HepG2 (cell line): ENCODE measurements around the gene TPO. TPM values are rescaled to one million over a fixed set of nuclear protein-coding genes. Genes with fewer than 3 reads are reported as not detected.

Experiments used
- ATAC-seq: fragments of 200-7000 bp; cut with Tn5 transposase; 3 replicates; pipeline ENCODE4 v1.9.1; 2020; ENCODE audit warnings: mild to moderate bottlenecking, moderate library complexity
- BruUV-seq: library from RNA; stranded (reverse); fragments of 400-500 nt; replicated peaks from 2 replicates; lab custom pipeline; 2021; lab: Mats Ljungman, UMichigan
- CTCF ChIA-PET: fragments of 300-600 bp; formaldehyde crosslinking; extraction: SDS; loops from one replicate; lab custom pipeline; 2021; ENCODE audit warnings: low total read pairs, inconsistent platforms, low intra/inter-chr PET ratio; lab: Yijun Ruan, JAX
- POLR2A ChIA-PET: fragments of 350-600 bp; sonication (Branson Sonifier 250); formaldehyde crosslinking; loops from one replicate; lab custom pipeline; 2020; ENCODE audit warnings: antibody characterized with exemption, inconsistent platforms; lab: Yijun Ruan, JAX
- DNase-seq: peaks from one replicate; pipeline ENCODE4 v3.0.0-alpha.2; 2015; ENCODE audit warnings: low spot score
- FAIRE-seq: peaks from 3 replicates; lab custom pipeline; 2011; peaks lifted over from hg19 to GRCh38; lab: Jason Lieb, UNC
- H2AFZ ChIP-seq: one replicate; pipeline ENCODE4 v1.6.1; 2011; ENCODE audit warnings: low read length, inconsistent platforms
- H3K27ac ChIP-seq: fragments of 300-600 bp; 3 replicates; pipeline ENCODE4 v1.8.0; 2011; ENCODE audit warnings: mixed run types, mild to moderate bottlenecking, mixed read lengths, low read length, inconsistent platforms; ENCODE audit not compliant: insufficient read depth; ENCODE audit errors: extremely low read length
- H3K27me3 ChIP-seq, 2 experiments: fragments of 200-600 bp in 1 of 2; 2 replicates in 1 of 2; 3 replicates in 1 of 2; pipeline versions ENCODE4 v1.6.0 to v1.8.0; 2011; ENCODE audit warnings: low read length in 2 of 2, mild to moderate bottlenecking in 2 of 2, moderate library complexity in 2 of 2, inconsistent platforms in 1 of 2; ENCODE audit not compliant: insufficient read depth in 2 of 2, control insufficient read depth in 1 of 2
- H3K36me3 ChIP-seq, 2 experiments: fragments of 200-600 bp in 1 of 2; replicated peaks in 1 of 2; 2 replicates in 1 of 2; 3 replicates in 1 of 2; pipeline versions ENCODE4 v1.5.1 to v1.8.0; 2011; ENCODE audit warnings: low read length in 2 of 2, inconsistent platforms in 1 of 2; ENCODE audit not compliant: insufficient read depth in 2 of 2, control insufficient read depth in 1 of 2
- H3K4me1 ChIP-seq: 2 replicates; pipeline ENCODE4 v1.5.1; 2012; ENCODE audit warnings: low read length, inconsistent platforms; ENCODE audit not compliant: insufficient read depth
- H3K4me2 ChIP-seq: 2 replicates; pipeline ENCODE4 v1.6.0; 2011; ENCODE audit warnings: low read depth, low read length, inconsistent platforms
- H3K4me3 ChIP-seq, 3 experiments: fragments of 200-600 bp in 1 of 3; sonication (generic), shearing (Covaris generic) in 1 of 3; replicated peaks in 1 of 3; 2 replicates each; pipeline ENCODE4 v1.5.1; 2011 to 2016; ENCODE audit warnings: low read length in 3 of 3, inconsistent platforms in 2 of 3, low read depth in 2 of 3, mild to moderate bottlenecking in 2 of 3, control low read depth in 1 of 3, mixed read lengths in 1 of 3; ENCODE audit not compliant: insufficient read depth in 1 of 3
- H3K79me2 ChIP-seq: one replicate; pipeline ENCODE4 v1.6.1; 2011; ENCODE audit warnings: low read length, inconsistent platforms; ENCODE audit not compliant: insufficient read depth
- H3K9ac ChIP-seq: 2 replicates; pipeline ENCODE4 v1.6.0; 2011; ENCODE audit warnings: mild to moderate bottlenecking, low read depth, low read length, inconsistent platforms; ENCODE audit not compliant: insufficient read depth
- H3K9me3 ChIP-seq: 2 replicates; pipeline ENCODE4 v1.5.1; 2012; ENCODE audit warnings: mild to moderate bottlenecking, low read length
- H4K20me1 ChIP-seq: 2 replicates; pipeline ENCODE4 v1.6.0; 2011; ENCODE audit warnings: inconsistent platforms, mild to moderate bottlenecking, low read length, moderate library complexity; ENCODE audit not compliant: insufficient read depth
- ARID3A ChIP-seq: IDR thresholded peaks from 2 replicates; pipeline ENCODE4 v1.6.1; 2012; ENCODE audit warnings: low read depth, low read length, improper control_type of control experiment
- DMTF1 ChIP-seq: sonication (generic); formaldehyde crosslinking; IDR thresholded peaks from 2 replicates; pipeline ENCODE4 v1.4.0; 2020; ENCODE audit warnings: mild to moderate bottlenecking, missing genetic modification reagents
- ETV6 ChIP-seq: sonication (generic); formaldehyde crosslinking; conservative IDR thresholded peaks from 2 replicates; pipeline ENCODE4 v1.4.0; 2020; ENCODE audit warnings: missing genetic modification reagents
- HIC2 ChIP-seq: sonication (generic); formaldehyde crosslinking; IDR thresholded peaks from 2 replicates; pipeline ENCODE4 v1.9.0; 2022; ENCODE audit warnings: low read depth, missing genetic modification reagents
- MED8 ChIP-seq: sonication (generic); formaldehyde crosslinking; IDR thresholded peaks from 2 replicates; pipeline ENCODE4 v1.8.1; 2023; ENCODE audit warnings: mild to moderate bottlenecking, missing genetic modification reagents; ENCODE audit not compliant: insufficient replicate concordance
- NR2F1 ChIP-seq, 2 experiments: fragments of 450-650 bp in 1 of 2; formaldehyde crosslinking in 1 of 2; IDR thresholded peaks; 2 replicates each; pipeline versions ENCODE4 v1.5.0 to v1.6.1; 2016 to 2020; ENCODE audit warnings: mild to moderate bottlenecking in 1 of 2, missing compliant biosample characterization in 1 of 2, missing genetic modification reagents in 1 of 2, moderate library complexity in 1 of 2
- RBAK ChIP-seq: sonication (generic); formaldehyde crosslinking; IDR thresholded peaks from 2 replicates; pipeline ENCODE4 v1.5.1; 2020; ENCODE audit warnings: mild to moderate bottlenecking, missing genetic modification reagents
- REL ChIP-seq: sonication (generic); formaldehyde crosslinking; conservative IDR thresholded peaks from 2 replicates; pipeline ENCODE4 v1.8.0; 2022; ENCODE audit warnings: mild to moderate bottlenecking, missing genetic modification reagents, moderate library complexity
- SIX4 ChIP-seq: sonication (generic); formaldehyde crosslinking; IDR thresholded peaks from 2 replicates; pipeline ENCODE4 v1.4.0; 2020; ENCODE audit warnings: missing genetic modification reagents
- YEATS2 ChIP-seq: sonication (generic); formaldehyde crosslinking; IDR thresholded peaks from 2 replicates; pipeline ENCODE4 v1.4.0; 2020; ENCODE audit warnings: missing genetic modification reagents, borderline replicate concordance
- ZBTB20 ChIP-seq: sonication (generic); formaldehyde crosslinking; IDR thresholded peaks from 2 replicates; pipeline ENCODE4 v1.8.1; 2023; ENCODE audit warnings: missing genetic modification reagents, low read depth, mild to moderate bottlenecking, borderline replicate concordance
- ZNF343 ChIP-seq: sonication (generic); formaldehyde crosslinking; IDR thresholded peaks from 2 replicates; pipeline ENCODE4 v1.4.0; 2020; ENCODE audit warnings: mild to moderate bottlenecking, missing genetic modification reagents
- ZNF468 ChIP-seq: sonication (generic); formaldehyde crosslinking; IDR thresholded peaks from 2 replicates; pipeline ENCODE4 v1.8.0; 2022; ENCODE audit warnings: mild to moderate bottlenecking, moderate library complexity, missing genetic modification reagents
- ZNF580 ChIP-seq: IDR thresholded peaks from 2 replicates; pipeline ENCODE4 v1.6.1; 2016; ENCODE audit warnings: low read depth, borderline replicate concordance
- ZNF614 ChIP-seq: IDR thresholded peaks from 2 replicates; pipeline ENCODE4 v1.6.1; 2018; ENCODE audit warnings: missing biosample characterization, missing genetic modification reagents, inconsistent platforms, borderline replicate concordance
- ZNF703 ChIP-seq: sonication (generic); formaldehyde crosslinking; IDR thresholded peaks from 2 replicates; pipeline ENCODE4 v1.5.1; 2020; ENCODE audit warnings: missing genetic modification reagents, mild to moderate bottlenecking, moderate library complexity, borderline replicate concordance
- ZSCAN30 ChIP-seq: sonication (generic); formaldehyde crosslinking; IDR thresholded peaks from 2 replicates; pipeline ENCODE4 v1.5.0; 2020; ENCODE audit warnings: mild to moderate bottlenecking, missing genetic modification reagents
- WGBS: methylation state at CpG from one replicate; pipeline ENCODE4 v1.1.6; 2017; ENCODE audit warnings: low lambda C conversion rate; 5-methylcytosine and 5-hydroxymethylcytosine counted together
- in situ Hi-C: cut with HindIII; loops from 2 replicates; pipeline ENCODE4 v1.10.0; 2017; ENCODE audit warnings: low pct_unique_long_range_greater_than_20kb; ENCODE audit not compliant: extremely low pct_ligation_motif_present
- intact Hi-C: fragments of 100-400 bp; cut with micrococcal nuclease; formaldehyde crosslinking; loops from one replicate; pipeline ENCODE4 v1.10.0; 2022; ENCODE audit not compliant: unreplicated experiment
- polyA plus RNA-seq, 8 experiments: library from polyadenylated mRNA; depleted of rRNA in 3 of 8; stranded (reverse) in 7 of 8; unstranded in 1 of 8; fragments of >200 nt; fragmentation: Illumina TruSeq in 4 of 8; extraction: Trizol in 4 of 8; gene quantifications; 2 replicates each; pipeline versions ENCODE4 v1.2.1 to v1.2.3, GENCODE V29; 2011 to 2016; ENCODE audit warnings: low read depth in 4 of 8, missing spikeins in 1 of 8, mixed read lengths in 1 of 8; ENCODE audit not compliant: insufficient read depth in 1 of 8
- total RNA-seq, 5 experiments: library from RNA; depleted of rRNA; stranded (reverse); fragments of >200 nt; fragmentation: Illumina TruSeq; extraction: Trizol; gene quantifications; 2 replicates each; pipeline ENCODE4 v1.2.3, GENCODE V29; 2016; ENCODE audit warnings: low read depth in 1 of 5

TPO gene
- total and polyA plus RNA-seq, 2 of the 13 experiments (the other 11 are each of a cell fraction or from before 2014, with no cell fraction given), result not detected

GRCh38 chr2:1479346-1479745 is 66.1 kb downstream of the TPO start (continued):
- TF ChIP-seq ZNF580 (CRISPR knock-in tag), result no peak
- no peak for TF ChIP-seq MED8 (CRISPR knock-in tag)
- TF ChIP-seq ZNF468 (CRISPR knock-in tag), result no peak
- no peak for TF ChIP-seq ETV6
- TF ChIP-seq ARID3A, result no peak
- no peak for TF ChIP-seq YEATS2 (CRISPR knock-in tag)
- TF ChIP-seq ZNF703 (CRISPR knock-in tag), result no peak
- no peak for TF ChIP-seq ZNF343 (CRISPR knock-in tag)
- TF ChIP-seq NR2F1 (CRISPR knock-in tag; IDR thresholded peaks at IDR 0.05), result no peak
- TF ChIP-seq SIX4 (CRISPR knock-in tag), result no peak

- CTCF ChIA-PET, result no interaction called here
- no peak for ATAC-seq
- TF ChIP-seq ZNF614 (CRISPR knock-in tag) (no peak), RBAK (CRISPR knock-in tag) (no peak), ZBTB20 (CRISPR knock-in tag) (no peak), HIC2 (no peak), REL (CRISPR knock-in tag) (no peak), ZSCAN30 (CRISPR knock-in tag) (no peak), DMTF1 (CRISPR knock-in tag) (no peak)
Observed at GRCh38 chr2:1480671-1481076, 67.4 kb downstream of the TPO start.

More at GRCh38 chr2:1480671-1481076, 67.4 kb downstream of the TPO start:
- in situ Hi-C loops, result no loop called here
- Histone ChIP-seq H3K79me2 (no peaks in the 10 kb centered on the region), H3K27me3 (peaks cover 14 to 49% of the 10 kb centered on the region in 2 experiments), H3K4me3 (no peak overlapping the region), H3K27ac (no peak overlapping the region), H4K20me1 (no peaks in the 10 kb centered on the region), H3K36me3 (no peaks in the 10 kb centered on the region), H3K9ac (no peak overlapping the region), H3K4me2 (no peak overlapping the region), H3K9me3 (no peaks in the 10 kb centered on the region), H2AFZ (no peak overlapping the region), H3K4me1 (no peaks in the 10 kb centered on the region)
- DNase-seq (no peak), FAIRE-seq (no peak)
- WGBS, result 7% methylated on average over 13 of the region's 13 CpGs
- BruUV-seq, result no TSS peak
- intact Hi-C loops, result no loop called here
- POLR2A ChIA-PET, result no interaction called here
